ENCODE measurements around the gene DLG1.

DNA sequence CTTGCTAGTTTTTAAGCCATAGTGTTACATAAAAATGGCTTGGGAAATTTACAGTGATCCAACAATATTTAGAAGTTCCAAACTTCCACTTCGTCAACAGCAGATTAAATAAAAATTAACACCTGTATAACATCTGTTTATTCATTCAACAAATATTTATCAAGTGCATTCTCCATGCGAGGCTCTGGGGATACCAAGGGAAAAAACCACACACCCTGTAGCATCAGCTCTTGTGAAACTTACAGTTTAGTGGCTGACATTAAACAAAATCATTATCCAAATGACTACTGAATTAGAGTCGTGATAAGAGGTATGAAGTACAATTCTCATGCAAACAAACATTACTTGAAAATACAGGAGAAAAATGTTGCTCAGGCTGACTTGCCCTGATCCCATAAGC, 122.9 kb downstream of the DLG1 start:
- TF ChIP-seq, protein P1, sequence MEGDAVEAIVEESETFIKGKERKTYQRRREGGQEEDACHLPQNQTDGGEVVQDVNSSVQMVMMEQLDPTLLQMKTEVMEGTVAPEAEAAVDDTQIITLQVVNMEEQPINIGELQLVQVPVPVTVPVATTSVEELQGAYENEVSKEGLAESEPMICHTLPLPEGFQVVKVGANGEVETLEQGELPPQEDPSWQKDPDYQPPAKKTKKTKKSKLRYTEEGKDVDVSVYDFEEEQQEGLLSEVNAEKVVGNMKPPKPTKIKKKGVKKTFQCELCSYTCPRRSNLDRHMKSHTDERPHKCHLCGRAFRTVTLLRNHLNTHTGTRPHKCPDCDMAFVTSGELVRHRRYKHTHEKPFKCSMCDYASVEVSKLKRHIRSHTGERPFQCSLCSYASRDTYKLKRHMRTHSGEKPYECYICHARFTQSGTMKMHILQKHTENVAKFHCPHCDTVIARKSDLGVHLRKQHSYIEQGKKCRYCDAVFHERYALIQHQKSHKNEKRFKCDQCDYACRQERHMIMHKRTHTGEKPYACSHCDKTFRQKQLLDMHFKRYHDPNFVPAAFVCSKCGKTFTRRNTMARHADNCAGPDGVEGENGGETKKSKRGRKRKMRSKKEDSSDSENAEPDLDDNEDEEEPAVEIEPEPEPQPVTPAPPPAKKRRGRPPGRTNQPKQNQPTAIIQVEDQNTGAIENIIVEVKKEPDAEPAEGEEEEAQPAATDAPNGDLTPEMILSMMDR (IDR thresholded peaks at IDR 0.05) = no peak
- TF ChIP-seq POLR2A (IDR thresholded peaks at IDR 0.05) (no peak), POLR2AphosphoS5 (IDR thresholded peaks at IDR 0.05; ENCODE audit: insufficient read depth in 1 of 2, low read depth in 1 of 2) (no peak)
